SK-N-SH (cell line): ENCODE data around the gene SYT7. TPM values are rescaled to one million over a fixed set of nuclear protein-coding genes. Genes with fewer than 3 reads are reported as not detected.

Experiments used
- CTCF ChIA-PET: fragments of 300-600, 350-600 bp; formaldehyde crosslinking; extraction: SDS; loops from one replicate; lab custom pipeline; 2021; lab: Yijun Ruan, JAX
- POLR2A ChIA-PET: fragments of 350-600 bp; sonication (Branson Sonifier 250); formaldehyde crosslinking; extraction: SDS; loops from one replicate; lab custom pipeline; 2020; ENCODE audit warnings: antibody characterized with exemption, inconsistent platforms; lab: Yijun Ruan, JAX
- DNase-seq: peaks from one replicate; pipeline ENCODE4 v3.0.0; 2012
- H2AFZ ChIP-seq: fragments of 200-600 bp; sonication (generic); 2 replicates; pipeline ENCODE4 v1.8.1; 2016; ENCODE audit warnings: antibody characterized with exemption, mild to moderate bottlenecking, low read depth
- H3F3A ChIP-seq: fragments of 200-600 bp; sonication (generic); replicated peaks from 2 replicates; pipeline ENCODE3; 2016; ENCODE audit warnings: antibody characterized with exemption, mild to moderate bottlenecking; ENCODE audit not compliant: insufficient read depth
- H3K27ac ChIP-seq, 2 experiments: fragments of 200-500 bp in 1 of 2; fragments of 200-600 bp in 1 of 2; sonication (Bioruptor generic) in 1 of 2; sonication (generic), shearing (Covaris generic) in 1 of 2; 2 replicates each; pipeline versions ENCODE4 v1.5.1 to v1.6.1; 2014 to 2016; ENCODE audit warnings: low read depth in 2 of 2, inconsistent platforms in 1 of 2, low read length in 1 of 2, mild to moderate bottlenecking in 1 of 2, mixed read lengths in 1 of 2
- H3K27me3 ChIP-seq: fragments of 200-600 bp; sonication (generic), shearing (Covaris generic); 2 replicates; pipeline ENCODE4 v1.6.1; 2016; ENCODE audit warnings: mixed run types; ENCODE audit not compliant: insufficient read depth
- H3K36me3 ChIP-seq, 2 experiments: fragments of 200-500 bp in 1 of 2; fragments of 200-600 bp in 1 of 2; sonication (Bioruptor generic) in 1 of 2; sonication (generic) in 1 of 2; replicated peaks in 1 of 2; 2 replicates each; pipeline versions ENCODE3 to v1.5.1; 2014 to 2016; ENCODE audit warnings: low read length in 1 of 2, mild to moderate bottlenecking in 1 of 2; ENCODE audit not compliant: insufficient read depth in 2 of 2, control insufficient read depth in 1 of 2
- H3K4me1 ChIP-seq, 2 experiments: fragments of 200-500 bp in 1 of 2; fragments of 200-600 bp in 1 of 2; sonication (Bioruptor generic) in 1 of 2; sonication (generic), shearing (Covaris generic) in 1 of 2; 2 replicates each; pipeline versions ENCODE4 v1.5.1 to v1.6.1; 2014 to 2016; ENCODE audit warnings: low read depth in 1 of 2, low read length in 1 of 2, mixed run types in 1 of 2; ENCODE audit not compliant: insufficient read depth in 2 of 2, control insufficient read depth in 1 of 2
- H3K4me2 ChIP-seq: fragments of 200-600 bp; sonication (generic), shearing (Covaris generic); 2 replicates; pipeline ENCODE4 v1.6.1; 2017; ENCODE audit warnings: mixed run types
- H3K4me3 ChIP-seq, 2 experiments: fragments of 200-500 bp in 1 of 2; fragments of 200-600 bp in 1 of 2; sonication (Bioruptor generic) in 1 of 2; sonication (generic), shearing (Covaris generic) in 1 of 2; 2 replicates each; pipeline versions ENCODE4 v1.5.1 to v1.8.1; 2014 to 2016; ENCODE audit warnings: low read depth in 2 of 2, inconsistent platforms in 1 of 2, low read length in 1 of 2, mild to moderate bottlenecking in 1 of 2, mixed read lengths in 1 of 2, moderate library complexity in 1 of 2
- H3K79me2 ChIP-seq: fragments of 200-600 bp; sonication (generic); 2 replicates; pipeline ENCODE4 v1.8.1; 2017; ENCODE audit warnings: mild to moderate bottlenecking; ENCODE audit not compliant: insufficient read depth
- H3K9ac ChIP-seq: fragments of 200-600 bp; sonication (generic); 2 replicates; pipeline ENCODE4 v1.6.1; 2017; ENCODE audit warnings: mixed run types
- H3K9me2 ChIP-seq: fragments of 200-600 bp; sonication (generic); 2 replicates; pipeline ENCODE4 v1.6.1; 2017; ENCODE audit warnings: mixed run types
- H3K9me3 ChIP-seq: fragments of 200-600 bp; sonication (generic); 2 replicates; pipeline ENCODE4 v1.6.1; 2017; ENCODE audit warnings: mixed run types, mild to moderate bottlenecking, moderate library complexity
- H4K20me1 ChIP-seq: fragments of 200-600 bp; sonication (generic); 2 replicates; pipeline ENCODE4 v1.6.1; 2017; ENCODE audit warnings: mild to moderate bottlenecking, mixed run types; ENCODE audit not compliant: insufficient read depth
- CHD2 ChIP-seq: fragments of 150-350 bp; IDR thresholded peaks from 2 replicates; pipeline ENCODE4 v1.6.1; 2018; ENCODE audit warnings: low read length; ENCODE audit not compliant: partially characterized antibody
- EP300 ChIP-seq, 2 experiments: IDR thresholded peaks; 2 replicates each; pipeline versions ENCODE4 v1.4.0 to v1.6.1; 2012; ENCODE audit warnings: borderline replicate concordance in 1 of 2, low read depth in 1 of 2, low read length in 1 of 2
- FOXJ3 ChIP-seq: sonication (generic); formaldehyde crosslinking; IDR thresholded peaks from 2 replicates; pipeline ENCODE4 v1.5.1; 2020; ENCODE audit warnings: mild to moderate bottlenecking, missing genetic modification reagents
- FOXM1 ChIP-seq: IDR thresholded peaks from 2 replicates; pipeline ENCODE4 v1.4.0; 2012; ENCODE audit warnings: low read depth, mild to moderate bottlenecking
- IRF3 ChIP-seq: fragments of 150-350 bp; IDR thresholded peaks from 2 replicates; pipeline ENCODE4 v1.6.1; 2016; ENCODE audit warnings: mild to moderate bottlenecking, low read depth, low read length
- MAX ChIP-seq: IDR thresholded peaks from 2 replicates; pipeline ENCODE4 v1.4.0; 2012; ENCODE audit warnings: low read depth
- MXI1 ChIP-seq: IDR thresholded peaks from 2 replicates; pipeline ENCODE4 v1.6.1; 2012; ENCODE audit warnings: mild to moderate bottlenecking, low read depth, low read length, improper control_type of control experiment
- NFIC ChIP-seq: IDR thresholded peaks from 2 replicates; pipeline ENCODE4 v1.4.0; 2012; ENCODE audit warnings: borderline replicate concordance
- NRF1 ChIP-seq: IDR thresholded peaks from 2 replicates; pipeline ENCODE4 v1.6.1; 2012; ENCODE audit warnings: low read depth, mild to moderate bottlenecking, low read length
- POLR2AphosphoS5 ChIP-seq: IDR thresholded peaks from 2 replicates; pipeline ENCODE4 v1.6.1; 2012; ENCODE audit warnings: low read depth, low read length
- RCOR1 ChIP-seq: fragments of 150-350 bp; IDR thresholded peaks from 2 replicates; pipeline ENCODE4 v1.6.1; 2017; ENCODE audit warnings: antibody characterized with exemption, low read length
- REST ChIP-seq: IDR thresholded peaks from 2 replicates; pipeline ENCODE4 v1.6.1; 2012; ENCODE audit warnings: mild to moderate bottlenecking, low read depth, low read length, moderate library complexity
- SIN3A ChIP-seq: IDR thresholded peaks from 2 replicates; pipeline ENCODE4 v1.6.1; 2012; ENCODE audit warnings: low read depth, mild to moderate bottlenecking, low read length, moderate library complexity, borderline replicate concordance
- TAF1 ChIP-seq: IDR thresholded peaks from 2 replicates; pipeline ENCODE4 v1.6.1; 2012; ENCODE audit warnings: low read depth, mild to moderate bottlenecking, low read length, moderate library complexity, borderline replicate concordance
- TEAD4 ChIP-seq: IDR thresholded peaks from 2 replicates; pipeline ENCODE4 v1.4.0; 2012; ENCODE audit warnings: mild to moderate bottlenecking, borderline replicate concordance; ENCODE audit not compliant: insufficient read depth
- USF1 ChIP-seq: IDR thresholded peaks from 2 replicates; pipeline ENCODE4 v1.4.0; 2012; ENCODE audit warnings: low read depth, borderline replicate concordance
- YY1 ChIP-seq: IDR thresholded peaks from 2 replicates; pipeline ENCODE4 v1.4.0; 2012; ENCODE audit warnings: low read depth, mild to moderate bottlenecking
- WGBS: methylation state at CpG from one replicate; pipeline ENCODE4 v1.1.6; 2017; ENCODE audit warnings: low lambda C conversion rate; 5-methylcytosine and 5-hydroxymethylcytosine counted together
- polyA plus RNA-seq, 3 experiments: library from polyadenylated mRNA; depleted of rRNA; stranded (reverse); fragments of >200 nt; gene quantifications; 2 replicates each; pipeline ENCODE4 v1.2.3, GENCODE V29; 2012

Gene SYT7
- polyA plus RNA-seq, 1 of the 3 experiments (the other 2 are of a cell fraction) = 1.1 TPM

- Histone ChIP-seq H3K79me2 (no peaks in the 10 kb centered on the region), H3K4me2 (no peak overlapping the region), H3K4me1 (peaks cover 9 to 16% of the 10 kb centered on the region in 2 experiments; a peak in 2 of 4 replicates), H3K4me3 (no peak overlapping the region), H3K27me3 (peaks cover 17% of the 10 kb centered on the region), H2AFZ (no peak overlapping the region), H3K9ac (no peak overlapping the region)
- CTCF ChIA-PET = interaction anchor here (0.8 to 2.4 kb wide), 3 partner anchors 13 to 149 kb away, joined by 4 to 7 read pairs (median 5); no protein-coding TSS in a partner anchor
- POLR2A ChIA-PET = no interaction called here
- 69% methylated on average over 5 of the region's 5 CpGs for WGBS
- DNase-seq = no peak
- no peak for TF ChIP-seq NFIC
- no peak for TF ChIP-seq MXI1
- TF ChIP-seq REST = no peak
- TF ChIP-seq TEAD4 = no peak
- TF ChIP-seq POLR2AphosphoS5 = no peak
- no peak for TF ChIP-seq YY1
- TF ChIP-seq NRF1 = no peak
- TF ChIP-seq, all 33 proteins: peak for 0
- H3K36me3 ChIP-seq = no peaks in the 10 kb centered on the region
- no peaks in the 10 kb centered on the region for H3K9me2 ChIP-seq
- no peaks in the 10 kb centered on the region for H4K20me1 ChIP-seq
- H3K9me3 ChIP-seq = no peaks in the 10 kb centered on the region
- H3K27ac ChIP-seq = no peak overlapping the region
- no peaks in the 10 kb centered on the region for H3F3A ChIP-seq
Observed at GRCh38 chr11:61594907-61595257, 14.0 kb upstream of the SYT7 start.

GRCh38 chr11:61593151-61593550 is 12.3 kb upstream of the SYT7 start:
- Histone ChIP-seq H3K9ac (no peak overlapping the region), H3K27ac (no peak overlapping the region), H3K4me3 (no peak overlapping the region), H3F3A (no peaks in the 10 kb centered on the region), H3K4me1 (peaks cover 0 to 4% of the 10 kb centered on the region in 2 experiments; a peak in 1 of 4 replicates), H4K20me1 (no peaks in the 10 kb centered on the region), H2AFZ (no peak overlapping the region), H3K79me2 (no peaks in the 10 kb centered on the region), H3K36me3 (no peaks in the 10 kb centered on the region), H3K27me3 (peaks cover 17% of the 10 kb centered on the region), H3K9me2 (no peaks in the 10 kb centered on the region), H3K4me2 (no peak overlapping the region), H3K9me3 (no peaks in the 10 kb centered on the region)
- no peak for DNase-seq
- POLR2A ChIA-PET = no interaction called here
- 54% methylated on average over 2 of the region's 2 CpGs for WGBS
- CTCF ChIA-PET = interaction anchor here (1.0 to 2.4 kb wide), 6 partner anchors 12 to 147 kb away, joined by 3 to 8 read pairs (median 4); partner anchors contain the start of gene SYT7
- TF ChIP-seq FOXM1 = no peak
- TF ChIP-seq FOXJ3 (CRISPR knock-in tag) = no peak
- no peak for TF ChIP-seq SIN3A
- TF ChIP-seq TAF1 = no peak
- no peak for TF ChIP-seq NFIC
- TF ChIP-seq TEAD4 = no peak
- TF ChIP-seq MAX = no peak
- TF ChIP-seq RCOR1 = no peak
- TF ChIP-seq YY1 = no peak
- no peak for TF ChIP-seq EP300 (IDR thresholded peaks at IDR 0.05; ENCODE audit: borderline replicate concordance in 1 of 2, low read depth in 1 of 2, low read length in 1 of 2)
- TF ChIP-seq REST = no peak
- TF ChIP-seq USF1 = no peak
- no peak for TF ChIP-seq CHD2
- TF ChIP-seq IRF3 = no peak
